ENCODE measurements around the gene SOAT1. TPM values are rescaled to one million over a fixed set of nuclear protein-coding genes. Genes with fewer than 3 reads are reported as not detected.
A peak's percentile ranks its signal among the peaks of the same experiment; 100 is the strongest.
"Not testable (repeated sequence)": the region's sequence is repeated elsewhere in the genome, so short reads cannot be mapped to it uniquely, and the experiment has no call there.

The SOAT1 gene
- total RNA-seq, 2 donors from 2014 or later = 19.1 to 25.4 TPM

DNA sequence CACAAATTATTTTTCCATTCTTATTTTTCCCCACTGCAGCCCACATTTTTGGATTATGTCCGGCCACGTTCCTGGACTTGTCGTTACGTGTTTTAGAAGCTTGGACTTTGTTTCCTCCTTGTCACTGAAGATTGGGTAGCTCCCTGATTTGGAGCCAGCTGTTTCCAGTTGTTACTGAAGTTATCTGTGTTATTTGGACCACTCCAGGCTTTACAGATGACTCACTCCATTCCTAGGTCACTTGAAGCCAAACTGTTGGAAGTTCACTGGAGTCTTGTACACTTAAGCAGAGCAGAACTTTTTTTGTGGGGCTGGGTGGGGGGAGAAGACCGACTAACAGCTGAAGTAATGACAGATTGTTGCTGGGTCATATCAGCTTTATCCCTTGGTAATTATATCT, 59.9 kb downstream of the SOAT1 start:
- TF ChIP-seq, protein P1, sequence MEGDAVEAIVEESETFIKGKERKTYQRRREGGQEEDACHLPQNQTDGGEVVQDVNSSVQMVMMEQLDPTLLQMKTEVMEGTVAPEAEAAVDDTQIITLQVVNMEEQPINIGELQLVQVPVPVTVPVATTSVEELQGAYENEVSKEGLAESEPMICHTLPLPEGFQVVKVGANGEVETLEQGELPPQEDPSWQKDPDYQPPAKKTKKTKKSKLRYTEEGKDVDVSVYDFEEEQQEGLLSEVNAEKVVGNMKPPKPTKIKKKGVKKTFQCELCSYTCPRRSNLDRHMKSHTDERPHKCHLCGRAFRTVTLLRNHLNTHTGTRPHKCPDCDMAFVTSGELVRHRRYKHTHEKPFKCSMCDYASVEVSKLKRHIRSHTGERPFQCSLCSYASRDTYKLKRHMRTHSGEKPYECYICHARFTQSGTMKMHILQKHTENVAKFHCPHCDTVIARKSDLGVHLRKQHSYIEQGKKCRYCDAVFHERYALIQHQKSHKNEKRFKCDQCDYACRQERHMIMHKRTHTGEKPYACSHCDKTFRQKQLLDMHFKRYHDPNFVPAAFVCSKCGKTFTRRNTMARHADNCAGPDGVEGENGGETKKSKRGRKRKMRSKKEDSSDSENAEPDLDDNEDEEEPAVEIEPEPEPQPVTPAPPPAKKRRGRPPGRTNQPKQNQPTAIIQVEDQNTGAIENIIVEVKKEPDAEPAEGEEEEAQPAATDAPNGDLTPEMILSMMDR (IDR thresholded peaks at IDR 0.05) = no peak
- no peak for TF ChIP-seq POLR2A (IDR thresholded peaks at IDR 0.05)
- peaks cover 0 to 7% of the 10 kb centered on the region in 2 donors for H3K36me3 ChIP-seq (replicated peaks in 1 of 2; ENCODE audit: insufficient read depth in 1 of 2, low read depth in 2 of 2)
- no peaks in the 10 kb centered on the region for H3K9me3 ChIP-seq
- no peak overlapping the region for H3K27ac ChIP-seq
- DNase-seq (peak in 1 of 4 donors; percentile 49), ATAC-seq (peak; percentile 55)
- 74% methylated on average over 5 of the region's 5 CpGs for WGBS, 2 donors
- intact Hi-C loops (cut with DNase I) = no loop called here
- H3K4me1 ChIP-seq = no peaks in the 10 kb centered on the region
- H3K27me3 ChIP-seq = no peaks in the 10 kb centered on the region
- H3K4me3 ChIP-seq = no peak overlapping the region

DNA sequence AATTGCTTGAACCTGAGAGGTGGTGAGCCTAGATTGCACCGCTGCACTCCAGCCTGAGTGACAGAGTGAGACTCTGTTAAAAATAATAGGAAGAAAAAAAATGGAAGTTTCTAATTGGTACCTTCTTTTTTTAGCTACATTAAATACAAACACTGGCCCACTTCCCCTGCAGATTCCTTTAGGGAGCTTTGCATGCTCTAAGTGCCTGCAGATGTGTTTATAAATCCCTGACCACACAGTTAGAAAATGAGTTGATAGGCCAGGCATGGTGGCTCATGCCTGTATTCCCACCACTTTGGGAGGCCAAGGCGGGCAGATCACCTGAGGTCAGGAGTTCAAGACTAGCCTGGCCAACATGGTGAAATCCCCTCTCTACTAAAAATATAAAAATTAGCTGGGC, 68.0 kb downstream of the SOAT1 start:
- WGBS, 2 donors = 79 to 81% methylated on average over 2 of the region's 2 CpGs
- DNase-seq; H3K4me1 ChIP-seq; H3K27me3 ChIP-seq; ATAC-seq; H3K4me3 ChIP-seq; H3K27ac ChIP-seq; H3K36me3 ChIP-seq (replicated peaks in 1 of 2; ENCODE audit: insufficient read depth in 1 of 2, low read depth in 2 of 2); H3K9me3 ChIP-seq: not testable (repeated sequence)
- intact Hi-C loops (cut with DNase I) = loop anchor here (5.0 to 10.0 kb wide), 2 partner anchors 109 to 277 kb away; partner anchors contain the start of gene TOR3A

DNA sequence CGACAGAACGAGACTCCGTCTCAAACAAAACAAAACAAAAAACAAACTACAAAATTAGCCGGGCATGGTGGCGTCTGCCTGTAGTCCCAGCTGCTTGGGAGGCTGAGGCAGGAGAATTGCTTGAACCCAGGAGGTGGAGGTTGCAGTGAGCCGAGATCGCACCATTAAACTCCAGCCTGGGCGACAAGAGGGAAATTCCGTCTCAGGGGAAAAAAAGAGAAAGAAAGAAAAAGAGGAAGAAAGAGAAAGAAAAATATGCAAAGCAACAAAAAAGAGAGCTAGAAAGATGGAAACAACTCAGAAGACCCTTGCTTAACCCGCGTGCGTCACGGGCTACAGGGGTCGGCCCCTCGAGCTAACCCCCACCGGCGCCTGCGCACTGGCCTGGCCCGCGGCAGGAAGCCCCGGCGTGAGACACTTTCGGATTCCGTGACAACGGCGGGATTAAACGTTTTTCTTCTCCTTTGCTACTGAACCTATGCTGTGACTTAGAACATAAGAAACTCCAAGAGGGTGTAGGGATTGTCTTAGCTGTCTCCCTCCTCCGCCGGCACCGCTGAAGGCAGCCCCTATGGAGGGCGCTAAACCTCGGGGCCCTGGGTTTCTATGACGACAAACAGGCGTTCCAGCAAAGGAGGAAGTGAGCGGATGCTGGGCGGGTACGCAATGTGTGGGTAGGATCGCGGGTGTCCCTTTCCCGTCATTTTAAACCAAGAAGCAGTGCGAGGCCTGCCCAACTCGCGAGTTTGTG, 71.9 kb downstream of the SOAT1 start, which contains the start of gene AXDND1:
Gene AXDND1 (plus strand): TSS at position 630 of the 751 bp plus-strand sequence. CDS start 539 bp downstream, outside the sequence.
- Histone ChIP-seq H3K27ac (peak within 1 kb of the TSS; percentile 70 to 95 (median 82)), H3K4me1 (peaks cover 9% of the 10 kb centered on the region), H3K36me3 (replicated peaks in 1 of 2; ENCODE audit: insufficient read depth in 1 of 2, low read depth in 2 of 2) (no peaks in the 10 kb centered on the region), H3K9me3 (no peaks in the 10 kb centered on the region), H3K4me3 (peak within 1 kb of the TSS; percentile 8 to 60), H3K27me3 (no peaks in the 10 kb centered on the region)
- ATAC-seq (peak; percentile 94), DNase-seq (peak; percentile 80 to 91 (median 84))
- intact Hi-C loops (cut with DNase I) = loop anchor here (10.0 kb wide), 1 partner anchor 281 kb away; the partner anchor contains the start of gene TOR3A
- TF ChIP-seq POLR2A (IDR thresholded peaks at IDR 0.05) = peak in 2 of 3 donors; percentile 70
- TF ChIP-seq, protein P1 (IDR thresholded peaks at IDR 0.05) = no peak
- 6 to 9% methylated on average over 35 to 43 of the region's 43 CpGs for WGBS, 2 donors

DNA sequence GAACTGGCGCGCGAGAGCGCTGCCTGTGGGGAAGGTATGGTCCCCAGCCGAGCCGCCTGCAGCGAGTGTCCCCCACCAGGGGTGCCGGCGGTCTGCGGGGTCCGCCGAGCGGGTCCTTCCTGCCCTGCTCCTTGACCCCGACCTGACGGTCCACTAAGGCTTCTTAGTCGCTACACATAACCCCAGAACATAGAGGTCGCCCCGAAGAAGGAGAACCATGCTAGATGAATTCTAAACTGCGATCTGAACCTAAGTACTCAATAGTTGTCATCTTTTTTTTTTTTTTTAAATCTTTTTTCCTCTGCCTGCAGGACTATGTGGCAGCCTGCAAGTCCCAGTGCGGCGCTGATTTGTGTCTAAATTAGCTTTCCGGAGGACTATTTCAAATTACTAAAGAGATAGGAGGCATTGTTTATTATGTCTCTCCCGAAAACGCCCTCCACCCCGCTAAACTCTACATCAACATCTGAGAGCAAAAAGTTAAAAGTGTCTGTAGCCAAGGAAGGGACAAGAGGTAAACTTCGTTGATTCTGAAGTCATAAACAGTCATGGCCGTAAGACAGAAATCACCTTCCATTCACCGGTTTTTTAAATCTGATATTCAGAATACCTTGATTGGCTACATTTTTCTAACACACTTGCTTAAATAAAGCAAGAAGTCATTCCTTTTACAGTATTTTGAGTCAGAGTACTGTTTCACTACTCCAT, 72.7 kb downstream of the SOAT1 start:
- H3K27ac ChIP-seq = peak overlapping the region; percentile 70 to 95 (median 82)
- H3K4me1 ChIP-seq = peaks cover 9% of the 10 kb centered on the region
- peak overlapping the region; percentile 8 to 60 for H3K4me3 ChIP-seq
- no peaks in the 10 kb centered on the region for H3K9me3 ChIP-seq
- no peaks in the 10 kb centered on the region for H3K36me3 ChIP-seq (replicated peaks in 1 of 2; ENCODE audit: insufficient read depth in 1 of 2, low read depth in 2 of 2)
- ATAC-seq (peak; percentile 28), DNase-seq (no peak)
- WGBS, 2 donors = 2 to 7% methylated on average over 13 to 28 of the region's 28 CpGs
- TF ChIP-seq POLR2A (IDR thresholded peaks at IDR 0.05) = no peak
- TF ChIP-seq, protein P1 (IDR thresholded peaks at IDR 0.05) = peak in 2 of 7 experiments; percentile 5 to 11
- no peaks in the 10 kb centered on the region for H3K27me3 ChIP-seq
- intact Hi-C loops (cut with DNase I) = loop anchor here (10.0 kb wide), 1 partner anchor 281 kb away; the partner anchor contains the start of gene TOR3A

DNA sequence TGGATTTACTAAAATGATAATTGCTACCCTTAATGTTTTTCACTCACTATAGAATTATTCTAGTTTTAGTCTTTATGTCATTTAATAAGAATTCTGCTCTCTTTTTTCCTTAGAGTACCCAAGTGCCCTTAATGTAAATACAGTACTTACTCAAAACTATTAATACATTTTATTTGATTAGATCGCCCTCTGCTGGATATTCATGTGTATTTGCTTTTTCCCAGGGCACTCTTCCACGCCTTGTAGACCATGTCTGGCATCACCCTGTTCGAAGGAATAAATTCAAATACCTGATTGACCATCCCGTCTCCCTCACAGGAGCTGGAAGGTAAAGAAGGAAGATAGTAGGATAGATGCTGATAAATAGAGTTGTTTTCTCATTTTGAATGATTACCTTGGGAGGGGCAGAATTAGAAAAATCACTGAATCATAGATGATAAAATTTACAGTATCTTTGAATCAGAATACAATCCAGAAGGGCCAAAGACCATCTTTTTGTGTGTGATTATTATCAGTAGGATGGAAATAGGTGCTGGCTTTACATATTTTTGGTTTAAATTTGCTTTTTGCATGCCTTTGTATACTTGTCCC, 76.2 kb downstream of the SOAT1 start:
- no peak for TF ChIP-seq POLR2A (IDR thresholded peaks at IDR 0.05)
- TF ChIP-seq, protein P1 (IDR thresholded peaks at IDR 0.05) = peak; percentile 63 to 87 (median 75)
- Histone ChIP-seq H3K36me3 (replicated peaks in 1 of 2; ENCODE audit: insufficient read depth in 1 of 2, low read depth in 2 of 2) (no peaks in the 10 kb centered on the region), H3K4me3 (no peak overlapping the region), H3K27me3 (no peaks in the 10 kb centered on the region), H3K9me3 (no peaks in the 10 kb centered on the region), H3K27ac (no peak overlapping the region), H3K4me1 (peaks cover 15% of the 10 kb centered on the region)
- ATAC-seq = peak; percentile 31
- 0% methylated on average over 4 of the region's 4 CpGs for WGBS, 2 donors
- intact Hi-C loops (cut with DNase I) = loop anchor here (10.0 kb wide), 1 partner anchor 285 kb away; the partner anchor contains the start of gene TOR3A
- peak; percentile 28 to 49 (median 34) for DNase-seq

Data from body of pancreas (tissue), 4 donors.